Measurements from ENCODE around the gene UBAC2.
"Not testable (repeated sequence)": the region's sequence is repeated elsewhere in the genome, so short reads cannot be mapped to it uniquely, and the experiment has no call there.

- TF ChIP-seq, protein P1, sequence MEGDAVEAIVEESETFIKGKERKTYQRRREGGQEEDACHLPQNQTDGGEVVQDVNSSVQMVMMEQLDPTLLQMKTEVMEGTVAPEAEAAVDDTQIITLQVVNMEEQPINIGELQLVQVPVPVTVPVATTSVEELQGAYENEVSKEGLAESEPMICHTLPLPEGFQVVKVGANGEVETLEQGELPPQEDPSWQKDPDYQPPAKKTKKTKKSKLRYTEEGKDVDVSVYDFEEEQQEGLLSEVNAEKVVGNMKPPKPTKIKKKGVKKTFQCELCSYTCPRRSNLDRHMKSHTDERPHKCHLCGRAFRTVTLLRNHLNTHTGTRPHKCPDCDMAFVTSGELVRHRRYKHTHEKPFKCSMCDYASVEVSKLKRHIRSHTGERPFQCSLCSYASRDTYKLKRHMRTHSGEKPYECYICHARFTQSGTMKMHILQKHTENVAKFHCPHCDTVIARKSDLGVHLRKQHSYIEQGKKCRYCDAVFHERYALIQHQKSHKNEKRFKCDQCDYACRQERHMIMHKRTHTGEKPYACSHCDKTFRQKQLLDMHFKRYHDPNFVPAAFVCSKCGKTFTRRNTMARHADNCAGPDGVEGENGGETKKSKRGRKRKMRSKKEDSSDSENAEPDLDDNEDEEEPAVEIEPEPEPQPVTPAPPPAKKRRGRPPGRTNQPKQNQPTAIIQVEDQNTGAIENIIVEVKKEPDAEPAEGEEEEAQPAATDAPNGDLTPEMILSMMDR (conservative IDR thresholded peaks at IDR 0.05; ENCODE audit: low read depth, low read length): not testable (repeated sequence)
- not testable (repeated sequence) for TF ChIP-seq EZH2 (IDR thresholded peaks at IDR 0.05; ENCODE audit: borderline replicate concordance, low read depth, low read length, poor library complexity, severe bottlenecking)
Observed at GRCh38 chr13:99393391-99393790, 192.7 kb downstream of the UBAC2 start.
